ENCODE measurements around the gene ATXN7. TPM values are rescaled to one million over a fixed set of nuclear protein-coding genes. Genes with fewer than 3 reads are reported as not detected.

ATXN7 gene
- total and polyA plus RNA-seq, 7 donors: 2.4 to 27.2 (median 16.2) TPM

GRCh38 chr3:63949005-63949404 lies 85.3 kb downstream of the ATXN7 start:
- peaks cover 0 to 14% of the 10 kb centered on the region in 2 donors for H3K36me3 ChIP-seq (ENCODE audit: insufficient read depth in 1 of 2, low read depth in 1 of 2)
- H3K9me3 ChIP-seq: no peaks in the 10 kb centered on the region
- no peak overlapping the region for H3K4me3 ChIP-seq
- no peak overlapping the region for H3K27ac ChIP-seq
- no peak for ATAC-seq
- H3K4me1 ChIP-seq: peaks cover 34% of the 10 kb centered on the region
- TF ChIP-seq CTCF (IDR thresholded peaks at IDR 0.05): no peak
- intact Hi-C loops (cut with DNase I): no loop called here
- no peak for DNase-seq
- 80 to 89% (median 86%) methylated on average over 2 of the region's 2 CpGs for WGBS, 3 donors
- H3K27me3 ChIP-seq (ENCODE audit: insufficient read depth in 3 of 3, low read length in 2 of 3): no peaks in the 10 kb centered on the region

- no peak for TF ChIP-seq CTCF (IDR thresholded peaks at IDR 0.05)
- 76 to 77% (median 77%) methylated on average over 1 of the region's 1 CpG for whole genome bisulfite sequencing, 3 donors
- no peaks in the 10 kb centered on the region for H3K27me3 ChIP-seq (ENCODE audit: insufficient read depth in 3 of 3, low read length in 2 of 3)
- no peak overlapping the region for H3K4me3 ChIP-seq
- no peaks in the 10 kb centered on the region for H3K9me3 ChIP-seq
- DNase-seq (no peak), ATAC-seq (no peak)
- H3K4me1 ChIP-seq: peaks cover 22% of the 10 kb centered on the region
- H3K27ac ChIP-seq: no peak overlapping the region
- peaks cover 0 to 12% of the 10 kb centered on the region in 2 donors for H3K36me3 ChIP-seq (ENCODE audit: insufficient read depth in 1 of 2, low read depth in 1 of 2)
- intact Hi-C loops (cut with DNase I): no loop called here
Measured at GRCh38 chr3:63950698-63951097, 87.0 kb downstream of the ATXN7 start.

- H3K27ac ChIP-seq: no peak overlapping the region
- intact Hi-C loops (cut with DNase I): no loop called here
- no peaks in the 10 kb centered on the region for H3K27me3 ChIP-seq (ENCODE audit: insufficient read depth in 3 of 3, low read length in 2 of 3)
- DNase-seq (no peak), ATAC-seq (no peak)
- H3K4me1 ChIP-seq: peaks cover 22% of the 10 kb centered on the region
- 63 to 85% (median 70%) methylated on average over 1 of the region's 1 CpG for WGBS, 3 donors
- peaks cover 0 to 12% of the 10 kb centered on the region in 2 donors for H3K36me3 ChIP-seq (ENCODE audit: insufficient read depth in 1 of 2, low read depth in 1 of 2)
- TF ChIP-seq CTCF (IDR thresholded peaks at IDR 0.05): no peak
- no peak overlapping the region for H3K4me3 ChIP-seq
- no peaks in the 10 kb centered on the region for H3K9me3 ChIP-seq
Measured at GRCh38 chr3:63951492-63952247, 88.0 kb downstream of the ATXN7 start.

GRCh38 chr3:63952248-63952594 lies 88.6 kb downstream of the ATXN7 start:
- no peak overlapping the region for H3K27ac ChIP-seq
- intact Hi-C loops (cut with DNase I): no loop called here
- DNase-seq (no peak), ATAC-seq (no peak)
- H3K4me1 ChIP-seq: peaks cover 26% of the 10 kb centered on the region
- peaks cover 0 to 12% of the 10 kb centered on the region in 2 donors for H3K36me3 ChIP-seq (ENCODE audit: insufficient read depth in 1 of 2, low read depth in 1 of 2)
- H3K9me3 ChIP-seq: no peaks in the 10 kb centered on the region
- WGBS, 3 donors: 63 to 78% (median 73%) methylated on average over 2 of the region's 2 CpGs
- no peak overlapping the region for H3K4me3 ChIP-seq
- no peak for TF ChIP-seq CTCF (IDR thresholded peaks at IDR 0.05)
- no peaks in the 10 kb centered on the region for H3K27me3 ChIP-seq (ENCODE audit: insufficient read depth in 3 of 3, low read length in 2 of 3)

GRCh38 chr3:63954182-63954581 lies 90.5 kb downstream of the ATXN7 start:
- WGBS, 3 donors: 87 to 91% (median 91%) methylated on average over 5 of the region's 5 CpGs
- intact Hi-C loops (cut with DNase I): no loop called here
- H3K27me3 ChIP-seq (ENCODE audit: insufficient read depth in 3 of 3, low read length in 2 of 3): no peaks in the 10 kb centered on the region
- ATAC-seq (peak in 1 of 4 donors; percentile 34), DNase-seq (no peak)
- TF ChIP-seq CTCF (IDR thresholded peaks at IDR 0.05): no peak
- no peak overlapping the region for H3K27ac ChIP-seq
- peaks cover 34% of the 10 kb centered on the region for H3K4me1 ChIP-seq
- H3K4me3 ChIP-seq: no peak overlapping the region
- no peaks in the 10 kb centered on the region for H3K9me3 ChIP-seq
- peaks cover 0 to 12% of the 10 kb centered on the region in 2 donors for H3K36me3 ChIP-seq (ENCODE audit: insufficient read depth in 1 of 2, low read depth in 1 of 2)

Measured in psoas muscle (tissue), 8 donors.